GM12878 (cell line): ENCODE results near the gene PI4KA. TPM values are rescaled to one million over a fixed set of nuclear protein-coding genes. Genes with fewer than 3 reads are reported as not detected.
"Not testable (repeated sequence)": the region's sequence is repeated elsewhere in the genome, so short reads cannot be mapped to it uniquely, and the experiment has no call there.

Experiments used
- ATAC-seq: fragments of 200-7000 bp; cut with Tn5 transposase; 3 replicates; pipeline ENCODE4 v1.9.1; 2020; ENCODE audit warnings: mild to moderate bottlenecking, moderate library complexity
- BruUV-seq: library from RNA; stranded (reverse); fragments of 400-500 nt; replicated peaks from 2 replicates; lab custom pipeline; 2021; lab: Mats Ljungman, UMichigan
- CTCF ChIA-PET: fragments of 300-600 bp; sonication (Branson Sonifier 250); formaldehyde crosslinking; extraction: SDS; loops from one replicate; lab custom pipeline; 2021; ENCODE audit warnings: inconsistent platforms; lab: Yijun Ruan, JAX
- POLR2A ChIA-PET: fragments of 350-600 bp; formaldehyde crosslinking; extraction: SDS; loops from one replicate; lab custom pipeline; 2021; ENCODE audit warnings: inconsistent platforms; lab: Charles Lee
- RAD21 ChIA-PET: fragments of 300-600 bp; sonication (Branson Sonifier 250); formaldehyde crosslinking; loops from one replicate; lab custom pipeline; 2023; ENCODE audit warnings: antibody characterized with exemption; ENCODE audit not compliant: unreplicated experiment; lab: Charles Lee
- SMC1A ChIA-PET: fragments of 300-600 bp; sonication (Branson Sonifier 250); formaldehyde crosslinking; loops from one replicate; lab custom pipeline; 2023; ENCODE audit not compliant: unreplicated experiment, uncharacterized antibody; lab: Charles Lee
- DNase-seq: peaks from one replicate; pipeline ENCODE4 v3.0.0-alpha.2; 2011; ENCODE audit warnings: low read depth, low spot score
- FAIRE-seq: peaks from 3 replicates; lab custom pipeline; 2011; peaks lifted over from hg19 to GRCh38; lab: Jason Lieb, UNC
- H2AFZ ChIP-seq: 2 replicates; pipeline ENCODE4 v1.6.0; 2011; ENCODE audit warnings: low read depth, low read length, control low read depth; ENCODE audit not compliant: control insufficient read depth
- H3K27ac ChIP-seq: 2 replicates; pipeline ENCODE4 v1.5.1; 2011; ENCODE audit warnings: control low read depth; ENCODE audit not compliant: control insufficient read depth, insufficient read depth
- H3K27me3 ChIP-seq, 2 experiments: replicated peaks in 1 of 2; 2 replicates each; pipeline versions ENCODE4 v1.6.0 to v1.6.1; 2011; ENCODE audit warnings: low read length in 1 of 2; ENCODE audit not compliant: control insufficient read depth in 2 of 2, insufficient read depth in 2 of 2
- H3K36me3 ChIP-seq, 2 experiments: 2 replicates each; pipeline ENCODE4 v1.5.1; 2011; ENCODE audit warnings: low read length in 1 of 2; ENCODE audit not compliant: control insufficient read depth in 2 of 2, insufficient read depth in 2 of 2
- H3K4me1 ChIP-seq: 2 replicates; pipeline ENCODE4 v1.6.1; 2011; ENCODE audit warnings: mild to moderate bottlenecking, low read length, moderate library complexity, mixed read lengths; ENCODE audit not compliant: control insufficient read depth, insufficient read depth
- H3K4me2 ChIP-seq: 2 replicates; pipeline ENCODE4 v1.6.0; 2011; ENCODE audit warnings: control low read depth; ENCODE audit not compliant: control insufficient read depth, insufficient read depth
- H3K4me3 ChIP-seq: fragments of 200-600 bp; sonication (generic); 2 replicates; pipeline ENCODE4 v1.5.1; 2016
- H3K79me2 ChIP-seq: 2 replicates; pipeline ENCODE4 v1.6.0; 2011; ENCODE audit warnings: low read length; ENCODE audit not compliant: control insufficient read depth, insufficient read depth
- H3K9ac ChIP-seq: 2 replicates; pipeline ENCODE4 v1.8.0; 2011; ENCODE audit warnings: low read length, control low read depth, mixed read lengths; ENCODE audit not compliant: control insufficient read depth, insufficient read depth
- H3K9me3 ChIP-seq: replicated peaks from 3 replicates; pipeline ENCODE4 v1.5.1; 2011; ENCODE audit warnings: mild to moderate bottlenecking, low read length; ENCODE audit not compliant: control insufficient read depth, insufficient read depth
- H4K20me1 ChIP-seq: 2 replicates; pipeline ENCODE4 v1.6.0; 2011; ENCODE audit not compliant: control insufficient read depth, insufficient read depth
- BACH1 ChIP-seq: fragments of 450-650 bp; IDR thresholded peaks from 2 replicates; pipeline ENCODE4 v1.6.1; 2017; ENCODE audit warnings: mild to moderate bottlenecking, borderline replicate concordance
- CREM ChIP-seq: IDR thresholded peaks from 2 replicates; pipeline ENCODE4 v1.6.1; 2014; ENCODE audit warnings: antibody characterized with exemption, low read depth
- FOS ChIP-seq: IDR thresholded peaks from 3 replicates; pipeline ENCODE4 v1.6.1; 2011; ENCODE audit warnings: borderline replicate concordance; ENCODE audit not compliant: insufficient read length; ENCODE audit errors: extremely low read depth
- KAT2A ChIP-seq: conservative IDR thresholded peaks from 2 replicates; pipeline ENCODE4 v1.6.1; 2011; ENCODE audit warnings: low read depth, low read length; ENCODE audit not compliant: control insufficient read depth
- MYC ChIP-seq: IDR thresholded peaks from 2 replicates; pipeline ENCODE4 v1.6.1; 2011; ENCODE audit warnings: mild to moderate bottlenecking, low read length, moderate library complexity, inconsistent platforms; ENCODE audit not compliant: insufficient read depth, insufficient replicate concordance, insufficient read length, severe bottlenecking
- PAX5 ChIP-seq: IDR thresholded peaks from 2 replicates; pipeline ENCODE4 v1.6.1; 2011; ENCODE audit warnings: low read depth, low read length, borderline replicate concordance
- SMARCA5 ChIP-seq: fragments of 450-650 bp; IDR thresholded peaks from 2 replicates; pipeline ENCODE4 v1.6.1; 2017; ENCODE audit warnings: mild to moderate bottlenecking
- SP1 ChIP-seq: IDR thresholded peaks from one replicate; pipeline ENCODE4 v1.6.1; 2011; ENCODE audit warnings: low read depth, low read length
- TCF12 ChIP-seq: IDR thresholded peaks from 2 replicates; pipeline ENCODE4 v1.6.1; 2011; ENCODE audit warnings: low read depth, mild to moderate bottlenecking, low read length
- WGBS: methylation state at CpG from one replicate; pipeline ENCODE4 v1.1.6; 2016; ENCODE audit warnings: low lambda C conversion rate; ENCODE audit not compliant: insufficient replicate concordance, insufficient coverage; ENCODE audit errors: missing lambda C conversion rate; 5-methylcytosine and 5-hydroxymethylcytosine counted together
- in situ Hi-C: fragments of 300-500 bp; cut with MboI; formaldehyde crosslinking; loops from 9 replicates; pipeline ENCODE4 v1.14.3; 2018; ENCODE audit warnings: mixed read lengths
- intact Hi-C: fragments of 100-400 bp; cut with micrococcal nuclease; formaldehyde crosslinking; loops from one replicate; pipeline ENCODE4 v1.14.2; 2022; ENCODE audit not compliant: unreplicated experiment
- polyA plus RNA-seq, 11 experiments: library from polyadenylated mRNA; depleted of rRNA in 4 of 11; unstranded in 6 of 11; stranded (reverse) in 5 of 11; fragments of >200 nt; fragmentation: Nextera tagmentation in 4 of 11; fragmentation: Illumina TruSeq in 1 of 11; extraction: Ambion mirVana in 4 of 11; extraction: Trizol in 1 of 11; gene quantifications; 1 replicate in 1 of 11; 2 replicates in 10 of 11; pipeline versions ENCODE4 v1.2.1 to v1.2.3, GENCODE V29; 2011 to 2016; ENCODE audit warnings: inconsistent platforms in 2 of 11, missing spikeins in 2 of 11, low read depth in 1 of 11
- total RNA-seq, 4 experiments: library from RNA; depleted of rRNA in 3 of 4; stranded (reverse); fragments of >200 nt in 3 of 4; fragmentation: Illumina TruSeq in 1 of 4; extraction: Trizol in 1 of 4; gene quantifications; 2 replicates each; pipeline versions ENCODE4 v1.2.1 to v1.2.3, GENCODE V29; 2013 to 2021
- TF ChIP-seq, protein P1 (sequence below): fragments of 450-650 bp; formaldehyde crosslinking; IDR thresholded peaks from 2 replicates; pipeline ENCODE4 v1.4.0; 2020; ENCODE audit warnings: mild to moderate bottlenecking, moderate library complexity

Gene PI4KA
- total and polyA plus RNA-seq, 10 of the 15 experiments (the other 5 are each of a cell fraction or from before 2014, with no cell fraction given): 4.2 to 78.4 (median 42.1) TPM

DNA sequence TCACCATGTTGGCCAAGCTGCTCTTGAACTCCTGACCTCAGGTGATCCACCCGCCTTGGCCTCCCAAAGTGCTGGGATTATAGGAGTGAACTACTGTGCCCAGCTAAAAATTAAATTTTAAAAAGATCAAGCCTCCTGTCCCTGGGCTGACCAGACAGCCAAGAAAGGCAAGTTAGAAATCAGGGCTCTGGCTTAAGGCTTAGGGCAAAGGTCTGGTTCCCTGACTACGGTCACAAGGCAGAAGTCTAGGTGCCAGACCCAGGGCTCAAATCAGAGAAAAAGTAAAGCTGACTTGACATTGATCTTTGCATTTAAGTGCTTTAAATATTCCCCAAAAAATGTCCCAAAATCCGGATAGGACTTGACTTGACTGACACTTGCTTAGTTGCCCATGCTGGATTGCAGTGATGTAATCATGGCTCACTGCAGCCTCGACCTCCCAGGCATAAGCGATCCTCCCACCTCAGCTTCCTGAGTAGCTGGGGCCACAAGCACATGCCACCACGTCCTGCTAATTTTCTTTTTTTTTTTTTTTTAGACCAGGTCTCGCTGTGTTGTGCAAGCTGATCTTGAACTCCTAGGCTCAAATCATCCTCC is 41.3 kb upstream of the PI4KA start:
- Histone ChIP-seq H3K9ac (no peak overlapping the region), H3K27me3 (no peaks in the 10 kb centered on the region), H3K27ac (no peak overlapping the region), H4K20me1 (no peaks in the 10 kb centered on the region), H3K79me2 (no peaks in the 10 kb centered on the region), H3K9me3 (no peaks in the 10 kb centered on the region), H3K4me2 (no peak overlapping the region), H2AFZ (no peak overlapping the region), H3K4me1 (no peaks in the 10 kb centered on the region), H3K36me3 (no peaks in the 10 kb centered on the region), H3K4me3 (no peak overlapping the region)
- ChIA-PET RAD21 (no interaction called here), POLR2A (no interaction called here), CTCF (interaction anchor here (0.6 kb wide), 1 partner anchor 10 kb away, joined by 4 read pairs; no protein-coding TSS in a partner anchor), SMC1A (no interaction called here)
- intact Hi-C loops: no loop called here
- no peak for ATAC-seq
- TF ChIP-seq BACH1 (no peak), SP1 (no peak), SMARCA5 (no peak), MYC (no peak), CREM (no peak), PAX5 (no peak), KAT2A (no peak), FOS (no peak), TCF12 (no peak)
- TF ChIP-seq, protein P1, sequence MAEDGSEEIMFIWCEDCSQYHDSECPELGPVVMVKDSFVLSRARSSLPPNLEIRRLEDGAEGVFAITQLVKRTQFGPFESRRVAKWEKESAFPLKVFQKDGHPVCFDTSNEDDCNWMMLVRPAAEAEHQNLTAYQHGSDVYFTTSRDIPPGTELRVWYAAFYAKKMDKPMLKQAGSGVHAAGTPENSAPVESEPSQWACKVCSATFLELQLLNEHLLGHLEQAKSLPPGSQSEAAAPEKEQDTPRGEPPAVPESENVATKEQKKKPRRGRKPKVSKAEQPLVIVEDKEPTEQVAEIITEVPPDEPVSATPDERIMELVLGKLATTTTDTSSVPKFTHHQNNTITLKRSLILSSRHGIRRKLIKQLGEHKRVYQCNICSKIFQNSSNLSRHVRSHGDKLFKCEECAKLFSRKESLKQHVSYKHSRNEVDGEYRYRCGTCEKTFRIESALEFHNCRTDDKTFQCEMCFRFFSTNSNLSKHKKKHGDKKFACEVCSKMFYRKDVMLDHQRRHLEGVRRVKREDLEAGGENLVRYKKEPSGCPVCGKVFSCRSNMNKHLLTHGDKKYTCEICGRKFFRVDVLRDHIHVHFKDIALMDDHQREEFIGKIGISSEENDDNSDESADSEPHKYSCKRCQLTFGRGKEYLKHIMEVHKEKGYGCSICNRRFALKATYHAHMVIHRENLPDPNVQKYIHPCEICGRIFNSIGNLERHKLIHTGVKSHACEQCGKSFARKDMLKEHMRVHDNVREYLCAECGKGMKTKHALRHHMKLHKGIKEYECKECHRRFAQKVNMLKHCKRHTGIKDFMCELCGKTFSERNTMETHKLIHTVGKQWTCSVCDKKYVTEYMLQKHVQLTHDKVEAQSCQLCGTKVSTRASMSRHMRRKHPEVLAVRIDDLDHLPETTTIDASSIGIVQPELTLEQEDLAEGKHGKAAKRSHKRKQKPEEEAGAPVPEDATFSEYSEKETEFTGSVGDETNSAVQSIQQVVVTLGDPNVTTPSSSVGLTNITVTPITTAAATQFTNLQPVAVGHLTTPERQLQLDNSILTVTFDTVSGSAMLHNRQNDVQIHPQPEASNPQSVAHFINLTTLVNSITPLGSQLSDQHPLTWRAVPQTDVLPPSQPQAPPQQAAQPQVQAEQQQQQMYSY (CRISPR knock-in tag): no peak
- no peak for DNase-seq
- no peak for FAIRE-seq
- 46% methylated on average over 6 of the region's 7 CpGs for WGBS
- in situ Hi-C loops: no loop called here
- BruUV-seq: no TSS peak

DNA sequence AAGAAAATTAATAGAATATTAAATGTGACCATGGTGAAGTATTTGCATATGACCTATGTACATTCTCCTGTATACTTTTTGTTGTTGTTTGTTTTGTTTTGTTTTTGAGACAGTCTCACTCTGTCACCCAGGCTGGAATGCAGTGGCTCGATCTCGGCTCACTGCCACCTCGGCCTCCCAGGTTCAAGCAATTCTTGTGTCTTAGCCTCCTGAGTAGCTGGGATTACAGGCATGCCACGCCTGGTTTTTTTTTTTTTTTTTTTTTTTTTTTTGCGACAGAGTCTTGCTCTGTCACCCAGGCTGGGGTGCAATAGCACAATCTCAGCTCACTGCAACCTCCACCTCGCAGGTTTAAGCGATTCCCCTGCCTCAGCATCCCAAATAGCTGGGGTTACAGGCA is 39.1 kb upstream of the PI4KA start:
- H3K4me3 ChIP-seq, DNase-seq, H3K4me2 ChIP-seq, FAIRE-seq, H3K36me3 ChIP-seq, H4K20me1 ChIP-seq, H3K27me3 ChIP-seq, SMC1A ChIA-PET, intact Hi-C loops, H3K4me1 ChIP-seq, H3K9me3 ChIP-seq, H3K79me2 ChIP-seq, H2AFZ ChIP-seq, H3K27ac ChIP-seq, H3K9ac ChIP-seq, POLR2A ChIA-PET, in situ Hi-C loops, ATAC-seq, BruUV-seq: not testable (repeated sequence)
- 43% methylated on average over 5 of the region's 7 CpGs for WGBS
- RAD21 ChIA-PET: interaction anchor here (0.7 kb wide), 1 partner anchor 387 kb away, joined by 3 read pairs; no protein-coding TSS in a partner anchor
- CTCF ChIA-PET: interaction anchor here (0.6 kb wide), 1 partner anchor 386 kb away, joined by 3 read pairs; no protein-coding TSS in a partner anchor
